HG03571 (cell line): Measurements from ENCODE around the gene MTHFD2.
A peak's percentile ranks its signal among the peaks of the same experiment; 100 is the strongest.
"Not testable (repeated sequence)": the region's sequence is repeated elsewhere in the genome, so short reads cannot be mapped to it uniquely, and the experiment has no call there.

Source experiments
- ATAC-seq: cut with Tn5 transposase; IDR thresholded peaks from one replicate; pipeline ENCODE4 v1.9.1; 2021; ENCODE audit not compliant: unreplicated experiment

MTHFD2 gene

GRCh38 chr2:74194799-74195198 is 3.6 kb upstream of the MTHFD2 start:
- ATAC-seq, result no peak

DNA sequence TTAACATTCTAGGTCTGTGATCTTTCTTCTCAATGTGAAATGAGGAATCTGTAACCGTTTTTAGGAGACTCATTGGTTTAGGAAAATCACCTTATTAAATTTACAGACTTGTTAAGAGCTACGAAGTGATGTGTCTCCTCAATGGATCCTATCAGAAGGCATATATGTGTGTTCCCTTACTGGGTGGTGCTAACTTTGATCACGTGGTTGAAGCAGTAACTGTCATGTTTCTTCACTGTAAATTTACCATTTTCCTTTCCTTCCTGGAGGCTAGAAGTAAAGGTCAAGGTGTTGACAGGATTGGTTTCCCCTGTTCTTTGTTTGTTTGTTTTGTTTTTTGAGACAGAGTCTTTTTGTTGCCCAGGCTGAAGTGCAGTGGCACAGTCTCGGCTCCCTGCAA is 1.4 kb upstream of the MTHFD2 start:
- no peak for ATAC-seq

DNA sequence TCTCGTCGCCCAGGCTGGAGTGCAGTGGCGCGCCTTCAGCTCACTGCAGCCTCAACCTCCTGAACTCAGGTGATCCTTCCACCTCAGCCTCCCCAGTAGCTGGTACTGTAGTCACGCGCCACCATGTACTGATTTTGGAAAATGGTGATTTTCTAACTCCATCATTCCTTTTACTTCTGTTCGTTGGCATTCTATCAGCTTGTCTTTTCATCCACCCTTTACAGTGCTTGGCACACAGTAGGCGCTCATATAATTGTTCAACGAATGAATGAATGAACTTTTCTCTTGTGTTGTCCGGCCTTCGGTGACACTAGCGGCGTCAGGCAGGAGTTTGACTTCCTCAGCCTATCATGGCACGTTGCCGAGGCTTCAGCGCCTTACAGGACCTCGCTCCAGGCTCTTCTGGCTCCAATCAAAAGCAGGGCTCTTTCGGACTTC is 373 bp upstream of the MTHFD2 start:
- no peak for ATAC-seq

GRCh38 chr2:74199275-74199701 is 873 bp downstream of the MTHFD2 start:
- no peak for ATAC-seq

DNA sequence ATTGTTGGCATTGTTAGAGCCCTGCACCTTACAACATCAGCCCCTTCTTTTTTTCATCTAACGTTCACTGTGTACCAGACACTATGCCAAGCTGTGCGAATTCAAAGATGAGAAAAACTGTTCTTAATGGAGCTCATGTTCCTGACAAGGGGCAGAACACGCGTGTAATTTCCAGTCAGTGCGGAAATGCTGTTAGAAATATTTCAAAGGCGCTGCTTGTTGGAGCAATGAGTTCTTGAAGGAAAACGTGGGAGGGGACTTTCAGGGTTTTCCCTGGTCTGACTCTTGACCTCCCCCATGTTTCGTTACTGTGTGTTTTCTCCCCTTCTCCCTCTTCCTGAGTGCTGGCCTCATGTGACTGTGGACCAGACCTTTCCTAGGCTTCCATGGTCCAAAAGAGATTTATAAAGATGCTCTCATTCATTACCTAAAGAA is 1.5 kb downstream of the MTHFD2 start:
- ATAC-seq, result no peak

DNA sequence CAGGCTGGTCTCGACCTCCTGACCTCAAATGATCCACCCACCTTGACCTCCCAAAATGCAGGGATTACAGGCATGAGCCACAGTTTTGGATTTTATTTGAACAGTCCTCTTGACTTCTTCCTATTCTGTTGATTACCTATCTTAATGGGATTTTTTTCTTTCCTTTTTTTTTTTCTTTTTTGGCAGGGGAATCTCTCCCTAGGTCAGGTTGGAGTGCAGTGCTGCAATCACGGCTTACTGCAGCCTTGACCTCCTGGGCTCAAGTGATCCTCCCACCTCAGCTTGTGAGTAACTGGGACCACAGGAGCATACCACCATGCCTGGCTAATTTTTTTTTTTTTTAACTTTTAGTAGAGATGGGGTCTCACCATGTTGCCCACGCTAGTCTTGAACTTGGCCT is 2.8 kb downstream of the MTHFD2 start:
- no peak for ATAC-seq

DNA sequence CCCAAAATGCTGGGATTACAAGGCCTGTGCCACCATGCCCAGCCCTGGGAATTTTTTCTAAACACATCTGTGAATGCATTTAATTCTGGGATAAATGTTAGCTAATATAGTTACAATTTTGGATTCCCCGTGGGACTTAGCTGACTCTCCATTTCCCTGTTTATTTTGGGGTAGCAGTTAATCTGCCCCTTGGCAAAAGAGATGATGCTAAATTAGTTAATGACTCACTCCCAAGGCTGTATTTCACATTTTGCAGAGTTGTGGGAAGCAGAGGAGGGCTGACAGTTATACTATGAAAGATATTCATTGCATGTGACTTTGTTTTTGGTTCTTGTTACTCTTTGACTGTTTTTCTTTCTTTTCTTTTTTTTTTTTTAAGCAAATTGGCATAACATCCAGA is 3.2 kb downstream of the MTHFD2 start:
- ATAC-seq, result no peak

DNA sequence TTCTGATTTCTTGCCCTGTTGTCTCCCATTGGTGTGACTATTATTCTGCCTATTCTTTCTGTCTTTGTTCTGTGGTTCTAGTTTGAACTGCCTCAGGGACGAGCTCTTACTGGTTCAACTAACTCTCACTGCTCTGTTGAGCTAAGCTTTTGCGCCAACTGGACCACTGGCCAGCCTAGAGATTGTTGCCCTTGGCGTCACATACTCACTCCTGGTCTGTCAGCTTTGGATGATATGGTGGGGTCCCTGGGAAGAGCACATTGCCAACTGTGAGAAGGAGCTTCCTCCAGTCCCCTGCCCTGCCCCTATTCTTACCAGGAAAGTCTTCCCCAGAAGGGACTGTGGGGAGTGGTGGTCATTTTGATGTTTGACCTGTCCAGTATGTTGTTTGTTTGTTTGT is 6.0 kb downstream of the MTHFD2 start:
- ATAC-seq, result no peak

DNA sequence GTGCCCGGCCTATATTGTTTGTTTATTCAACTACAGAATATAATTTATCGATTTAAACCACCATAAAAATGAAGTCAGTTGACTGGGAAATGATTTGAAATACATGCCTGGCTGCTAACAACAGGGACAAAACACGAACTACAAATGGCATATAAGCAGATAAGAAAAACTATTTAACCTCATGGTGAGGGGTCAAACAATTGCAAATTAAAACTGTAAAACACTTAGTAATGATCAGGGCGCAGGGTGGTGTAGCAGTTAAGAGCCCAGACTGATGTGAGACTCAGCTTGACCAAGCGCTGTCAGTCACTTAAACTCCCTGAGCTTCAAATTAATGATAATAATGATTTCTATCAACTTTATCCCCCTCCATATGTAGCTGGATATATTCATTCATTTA is 6.7 kb downstream of the MTHFD2 start:
- no peak for ATAC-seq

DNA sequence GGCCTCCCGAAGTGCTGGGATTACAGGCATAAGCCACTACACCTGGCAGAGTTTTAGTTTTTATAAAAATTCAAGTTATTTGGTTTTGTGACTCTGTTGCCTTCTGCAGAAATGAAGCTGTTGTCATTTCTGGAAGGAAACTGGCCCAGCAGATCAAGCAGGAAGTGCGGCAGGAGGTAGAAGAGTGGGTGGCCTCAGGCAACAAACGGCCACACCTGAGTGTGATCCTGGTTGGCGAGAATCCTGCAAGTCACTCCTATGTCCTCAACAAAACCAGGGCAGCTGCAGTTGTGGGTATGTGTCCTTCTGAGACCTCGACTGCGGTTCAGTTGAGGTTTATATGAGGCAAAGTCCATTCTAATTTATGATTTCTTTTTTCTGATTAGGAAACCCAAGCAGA is 7.2 kb downstream of the MTHFD2 start:
- no peak for ATAC-seq

- ATAC-seq, result peak; percentile 79
Measured at GRCh38 chr2:74206180-74206688, 7.8 kb downstream of the MTHFD2 start.

GRCh38 chr2:74212702-74213410 is 14.4 kb downstream of the MTHFD2 start:
- ATAC-seq, result no peak

- ATAC-seq, result not testable (repeated sequence)
Measured at GRCh38 chr2:74215771-74216170, 17.4 kb downstream of the MTHFD2 start.

DNA sequence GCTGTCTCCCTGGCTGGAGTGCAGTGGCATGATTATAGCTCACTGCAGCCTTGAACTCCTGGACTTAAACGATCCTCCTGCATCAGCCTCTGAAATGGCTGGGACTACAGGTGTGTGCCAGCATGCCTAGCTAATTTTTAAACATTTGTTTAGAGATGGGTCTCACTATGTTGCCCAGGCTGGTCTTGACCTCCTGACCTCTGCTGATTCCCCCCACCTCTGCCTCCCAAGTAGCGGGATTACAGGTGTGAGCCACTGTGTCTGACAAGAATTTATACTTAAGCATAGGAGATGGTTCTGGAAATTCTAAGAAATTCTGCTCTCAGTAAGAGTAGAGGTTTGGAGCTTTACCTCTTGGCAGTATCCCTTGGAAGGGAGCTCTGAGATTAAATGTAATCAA is 18.2 kb downstream of the MTHFD2 start:
- ATAC-seq, result no peak

- no peak for ATAC-seq
Measured at GRCh38 chr2:74219846-74220486, 21.6 kb downstream of the MTHFD2 start.

GRCh38 chr2:74221091-74221490 is 22.7 kb downstream of the MTHFD2 start:
- ATAC-seq, result no peak

- no peak for ATAC-seq
Measured at GRCh38 chr2:74221604-74222299, 23.3 kb downstream of the MTHFD2 start.

- ATAC-seq, result no peak
Measured at GRCh38 chr2:74222300-74222650, 23.9 kb downstream of the MTHFD2 start.

- ATAC-seq, result no peak
Measured at GRCh38 chr2:74223941-74224770, 25.7 kb downstream of the MTHFD2 start.

GRCh38 chr2:74225698-74226459 is 27.5 kb downstream of the MTHFD2 start:
- ATAC-seq, result no peak
